ENCODE measurements around the gene AQP12B.
"Not testable (repeated sequence)": the region's sequence is repeated elsewhere in the genome, so short reads cannot be mapped to it uniquely, and the experiment has no call there.

AQP12B gene

GRCh38 chr2:240682431-240683224 lies at the start of gene AQP12B:
Gene AQP12B, minus strand, starts transcription at chr2:240682885. Its CDS starts 48 bp downstream, at chr2:240682837.
- DNase-seq (ENCODE audit: low read depth): not testable (repeated sequence)

GRCh38 chr2:240732184-240732583 lies 49.5 kb upstream of the AQP12B start:
- no peak for DNase-seq (ENCODE audit: low read depth)

GRCh38 chr2:240731178-240731545 lies 48.5 kb upstream of the AQP12B start:
- DNase-seq (ENCODE audit: low read depth): no peak

GRCh38 chr2:240730501-240731177 lies 48.0 kb upstream of the AQP12B start:
- no peak for DNase-seq (ENCODE audit: low read depth)

- DNase-seq (ENCODE audit: low read depth): no peak
These were observed 46.1 kb upstream of the AQP12B start for GRCh38 chr2:240728827-240729226.

GRCh38 chr2:240728361-240728760 lies 45.7 kb upstream of the AQP12B start:
- no peak for DNase-seq (ENCODE audit: low read depth)

GRCh38 chr2:240727913-240728312 lies 45.2 kb upstream of the AQP12B start:
- DNase-seq (ENCODE audit: low read depth): no peak

- DNase-seq (ENCODE audit: low read depth): no peak
These were observed 44.8 kb upstream of the AQP12B start for GRCh38 chr2:240727439-240727838.

- DNase-seq (ENCODE audit: low read depth): no peak
These were observed 44.2 kb upstream of the AQP12B start for GRCh38 chr2:240726876-240727275.

GRCh38 chr2:240725671-240726070 lies 43.0 kb upstream of the AQP12B start:
- no peak for DNase-seq (ENCODE audit: low read depth)

GRCh38 chr2:240725266-240725665 lies 42.6 kb upstream of the AQP12B start:
- no peak for DNase-seq (ENCODE audit: low read depth)

GRCh38 chr2:240724431-240724830 lies 41.7 kb upstream of the AQP12B start:
- DNase-seq (ENCODE audit: low read depth): no peak

- DNase-seq (ENCODE audit: low read depth): no peak
These were observed 41.2 kb upstream of the AQP12B start for GRCh38 chr2:240723851-240724250.

GRCh38 chr2:240722796-240723735 lies 40.4 kb upstream of the AQP12B start:
- no peak for DNase-seq (ENCODE audit: low read depth)

- DNase-seq (ENCODE audit: low read depth): no peak
These were observed 39.7 kb upstream of the AQP12B start for GRCh38 chr2:240722376-240722775.

GRCh38 chr2:240721596-240722180 lies 39.0 kb upstream of the AQP12B start:
- no peak for DNase-seq (ENCODE audit: low read depth)

- DNase-seq (ENCODE audit: low read depth): no peak
These were observed 38.3 kb upstream of the AQP12B start for GRCh38 chr2:240720686-240721595.

- DNase-seq (ENCODE audit: low read depth): no peak
These were observed 37.2 kb upstream of the AQP12B start for GRCh38 chr2:240719676-240720545.

- no peak for DNase-seq (ENCODE audit: low read depth)
These were observed 36.3 kb upstream of the AQP12B start for GRCh38 chr2:240718896-240719490.

Measured in activated T-cell treated with anti-CD3 and anti-CD28 coated beads for 48 hours (primary cell).